ENCODE data around the gene MRPL34.

- no peak for TF ChIP-seq CTCF (conservative IDR thresholded peaks at IDR 0.05 in 1 of 2, IDR thresholded peaks at IDR 0.05 in 1 of 2; ENCODE audit: extremely low read depth in 1 of 2, insufficient read depth in 1 of 2, low read depth in 1 of 2, low read length in 2 of 2)
- TF ChIP-seq EZH2 (IDR thresholded peaks at IDR 0.05; ENCODE audit: borderline replicate concordance, low read length): no peak
These were observed 26.2 kb upstream of the MRPL34 start for GRCh38 chr19:17279436-17279835.

Data from mammary epithelial cell (primary cell).